Bronchial epithelial cell (primary cell): ENCODE data around the gene SLK. TPM values are rescaled to one million over a fixed set of nuclear protein-coding genes. Genes with fewer than 3 reads are reported as not detected.

Experiments used
- DNase-seq: peaks from one replicate; pipeline ENCODE4 v3.0.0-alpha.2; 2010; ENCODE audit warnings: low read depth
- FAIRE-seq: peaks from 2 replicates; lab custom pipeline; 2011; peaks lifted over from hg19 to GRCh38; lab: Jason Lieb, UNC
- H3K27me3 ChIP-seq: 2 replicates; pipeline ENCODE4 v1.5.1; 2011; ENCODE audit warnings: low read length; ENCODE audit not compliant: control insufficient read depth, insufficient read depth
- H3K36me3 ChIP-seq: 2 replicates; pipeline ENCODE4 v1.5.1; 2011; ENCODE audit warnings: low read length; ENCODE audit not compliant: control insufficient read depth, insufficient read depth
- H3K4me3 ChIP-seq: 2 replicates; pipeline ENCODE4 v1.5.1; 2011; ENCODE audit warnings: mild to moderate bottlenecking, low read depth, low read length, control low read depth
- CTCF ChIP-seq: IDR thresholded peaks from 2 replicates; pipeline ENCODE4 v1.5.1; 2011; ENCODE audit warnings: mild to moderate bottlenecking, moderate library complexity, low read length, control low read depth, inconsistent platforms; ENCODE audit not compliant: insufficient read depth, severe bottlenecking
- total RNA-seq: library from RNA; depleted of rRNA; stranded (reverse); fragments of >200 nt; gene quantifications from 2 replicates; pipeline ENCODE4 v1.2.1, GENCODE V29; 2014

The SLK gene
- total RNA-seq, 1 donor from 2014 or later: 85.3 TPM

GRCh38 chr10:104077247-104077646 is 110.3 kb downstream of the SLK start:
- Histone ChIP-seq H3K4me3 (no peak overlapping the region), H3K27me3 (no peaks in the 10 kb centered on the region), H3K36me3 (peaks cover 53% of the 10 kb centered on the region)
- FAIRE-seq (no peak), DNase-seq (no peak)
- no peak for TF ChIP-seq CTCF

- TF ChIP-seq CTCF: no peak
- FAIRE-seq (no peak), DNase-seq (no peak)
- Histone ChIP-seq H3K27me3 (no peaks in the 10 kb centered on the region), H3K4me3 (no peak overlapping the region), H3K36me3 (peaks cover 50% of the 10 kb centered on the region)
These were observed 110.8 kb downstream of the SLK start for GRCh38 chr10:104077663-104078151.

Other genes with a start within 250 kb of the SLK start
- 12.4 and 16.1 TPM in 2 replicates for gene SH3PXD2A, start 111.6 kb upstream of the SLK start, total RNA-seq
- 40.7 and 67.7 TPM in 2 replicates for gene STN1, start 49.0 kb upstream of the SLK start, total RNA-seq
- 594 and 626 TPM in 2 replicates for gene COL17A1, start 118.7 kb downstream of the SLK start, total RNA-seq
- gene SFR1, start 155.0 kb downstream of the SLK start, total RNA-seq: 3.2 and 4.1 TPM in 2 replicates